ENCODE data around the gene PLCH2.

PLCH2 gene

DNA sequence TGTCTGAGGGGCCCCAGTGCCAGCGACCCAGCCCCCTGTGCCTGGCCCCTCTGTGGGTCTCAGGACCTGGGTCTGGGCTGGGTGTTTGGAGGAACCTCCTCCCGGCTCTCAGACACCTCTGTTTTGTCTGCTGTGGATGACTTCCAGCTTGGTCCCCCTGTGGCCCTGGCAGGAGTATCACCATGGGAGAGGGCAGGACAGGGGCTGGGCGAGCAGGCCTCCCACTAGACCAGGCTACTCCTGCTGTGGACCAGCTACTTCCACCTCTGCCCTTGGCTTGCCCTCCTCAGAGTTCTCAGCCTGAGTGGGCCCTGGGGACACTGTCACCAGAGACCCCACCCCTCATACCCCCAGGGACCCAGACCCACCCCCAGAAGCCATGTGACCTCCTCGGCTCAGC lies 21.8 kb downstream of the PLCH2 start:
- DNase-seq (ENCODE audit: insufficient read length, low spot score) (no peak), FAIRE-seq (no peak)

- FAIRE-seq (no peak), DNase-seq (ENCODE audit: insufficient read length, low spot score) (no peak)
These were observed 22.6 kb downstream of the PLCH2 start for GRCh38 chr1:2498648-2499047.

- FAIRE-seq (no peak), DNase-seq (ENCODE audit: insufficient read length, low spot score) (no peak)
These were observed 23.2 kb downstream of the PLCH2 start for GRCh38 chr1:2499260-2499659.

GRCh38 chr1:2499986-2500596 lies 24.0 kb downstream of the PLCH2 start:
- FAIRE-seq (no peak), DNase-seq (ENCODE audit: insufficient read length, low spot score) (no peak)

- DNase-seq (ENCODE audit: insufficient read length, low spot score) (no peak), FAIRE-seq (no peak)
These were observed 25.1 kb downstream of the PLCH2 start for GRCh38 chr1:2501041-2501819.

DNA sequence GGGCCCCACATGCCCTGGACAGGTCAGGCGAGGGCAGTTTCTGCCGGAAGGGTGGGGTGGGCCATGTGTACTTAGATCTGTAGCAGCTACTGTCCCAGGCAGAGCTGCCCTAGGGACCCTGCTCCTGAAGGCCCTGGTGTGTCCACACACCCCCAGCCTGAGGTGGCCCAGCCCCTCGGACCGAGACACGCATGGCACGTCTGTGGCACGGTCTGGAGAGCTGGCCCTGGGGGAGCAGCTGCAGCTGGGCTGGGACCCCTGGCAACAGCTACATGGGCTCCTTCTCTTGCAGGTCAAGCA lies 25.7 kb downstream of the PLCH2 start:
- DNase-seq (ENCODE audit: insufficient read length, low spot score) (no peak), FAIRE-seq (no peak)

DNA sequence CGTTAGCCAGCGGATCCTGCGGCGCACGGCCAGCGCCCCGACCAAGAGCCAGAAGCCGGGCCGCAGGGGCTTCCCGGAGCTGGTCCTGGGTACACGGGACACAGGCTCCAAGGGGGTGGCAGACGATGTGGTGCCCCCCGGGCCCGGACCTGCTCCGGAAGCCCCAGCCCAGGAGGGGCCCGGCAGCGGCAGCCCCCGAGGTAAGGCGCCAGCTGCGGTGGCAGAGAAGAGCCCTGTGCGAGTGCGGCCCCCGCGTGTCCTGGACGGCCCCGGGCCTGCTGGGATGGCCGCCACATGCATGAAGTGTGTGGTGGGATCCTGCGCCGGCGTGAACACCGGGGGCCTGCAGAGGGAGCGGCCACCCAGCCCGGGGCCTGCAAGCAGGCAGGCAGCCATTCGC lies 26.1 kb downstream of the PLCH2 start:
- FAIRE-seq (no peak), DNase-seq (ENCODE audit: insufficient read length, low spot score) (no peak)

GRCh38 chr1:2502661-2503553 lies 26.8 kb downstream of the PLCH2 start:
- FAIRE-seq (no peak), DNase-seq (ENCODE audit: insufficient read length, low spot score) (no peak)

GRCh38 chr1:2503554-2504224 lies 27.6 kb downstream of the PLCH2 start:
- FAIRE-seq: no peak
- no peak for DNase-seq (ENCODE audit: insufficient read length, low spot score)

- DNase-seq (ENCODE audit: insufficient read length, low spot score): no peak
- no peak for FAIRE-seq
These were observed 28.3 kb downstream of the PLCH2 start for GRCh38 chr1:2504225-2504948.

DNA sequence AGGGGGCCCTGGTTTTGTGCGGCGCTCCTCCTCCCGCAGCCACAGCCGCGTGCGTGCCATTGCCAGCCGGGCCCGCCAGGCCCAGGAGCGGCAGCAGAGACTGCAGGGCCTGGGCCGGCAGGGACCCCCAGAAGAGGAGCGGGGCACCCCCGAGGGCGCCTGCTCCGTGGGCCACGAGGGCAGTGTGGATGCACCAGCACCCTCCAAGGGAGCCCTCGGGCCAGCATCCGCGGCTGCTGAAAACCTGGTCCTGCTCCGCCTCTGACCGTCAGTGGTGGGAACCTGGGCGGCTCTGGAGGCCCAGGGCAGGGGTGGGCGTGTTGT lies 28.8 kb downstream of the PLCH2 start:
- DNase-seq (ENCODE audit: insufficient read length, low spot score) (no peak), FAIRE-seq (no peak)

- FAIRE-seq (no peak), DNase-seq (ENCODE audit: insufficient read length, low spot score) (no peak)
These were observed 29.4 kb downstream of the PLCH2 start for GRCh38 chr1:2505461-2505994.

- DNase-seq (ENCODE audit: insufficient read length, low spot score) (no peak), FAIRE-seq (no peak)
These were observed 30.1 kb downstream of the PLCH2 start for GRCh38 chr1:2506007-2506860.

DNA sequence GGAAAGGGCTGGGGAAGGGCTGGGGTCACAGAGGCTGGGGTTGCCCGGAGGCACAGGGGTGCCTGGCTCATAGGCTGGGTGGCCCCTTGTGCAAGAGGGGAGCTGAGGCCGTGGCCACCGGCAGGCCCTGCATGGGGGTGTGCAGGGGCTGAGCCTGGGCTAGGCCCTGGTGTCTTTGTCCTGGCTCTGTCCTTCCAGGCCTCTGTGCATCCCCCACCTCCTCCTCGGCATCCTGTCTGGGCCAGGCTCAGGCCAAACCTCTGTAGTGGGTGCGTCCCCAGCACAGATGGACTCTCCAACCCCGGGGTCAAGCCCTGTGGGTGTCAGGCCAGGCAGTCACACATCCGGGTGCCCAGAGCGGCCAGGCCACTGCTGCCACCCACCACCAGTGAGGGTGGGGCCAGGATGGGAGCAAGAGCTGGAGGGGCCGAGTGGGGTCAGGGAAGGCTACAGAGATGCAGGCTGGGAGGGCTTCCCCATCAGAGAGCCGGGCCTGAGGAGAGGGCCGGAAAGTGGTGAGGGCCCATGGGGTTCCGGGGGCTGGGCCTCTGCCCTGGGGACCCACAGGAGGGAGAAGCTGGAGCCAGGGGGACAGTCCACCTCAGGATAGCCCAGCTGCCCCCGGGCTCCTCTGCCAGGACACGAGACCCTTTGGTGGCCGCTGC lies 30.9 kb downstream of the PLCH2 start:
- DNase-seq (ENCODE audit: insufficient read length, low spot score) (no peak), FAIRE-seq (no peak)

DNA sequence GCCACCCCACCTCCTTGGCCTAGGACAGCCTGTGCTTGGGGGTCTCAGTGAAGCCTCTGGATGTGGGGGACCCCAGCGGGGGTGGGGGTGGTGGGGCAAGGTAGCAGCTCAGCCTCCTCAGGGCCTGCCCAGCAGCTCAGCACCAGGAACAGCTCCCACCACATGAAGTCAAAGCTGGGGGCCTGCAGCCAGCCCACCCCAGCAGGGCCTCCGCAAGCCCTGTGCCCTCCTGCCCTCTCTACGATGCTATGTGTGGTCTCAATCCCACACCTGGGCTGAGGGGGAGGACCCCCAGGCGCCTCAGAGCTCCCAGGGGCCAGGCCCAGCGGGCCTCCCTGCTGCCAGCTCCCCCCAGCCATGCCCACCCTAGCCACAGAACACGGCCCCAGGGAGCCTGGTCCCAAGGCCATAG lies 31.7 kb downstream of the PLCH2 start:
- DNase-seq (ENCODE audit: insufficient read length, low spot score) (no peak), FAIRE-seq (no peak)

- DNase-seq (ENCODE audit: insufficient read length, low spot score) (no peak), FAIRE-seq (no peak)
These were observed 32.1 kb downstream of the PLCH2 start for GRCh38 chr1:2508180-2508579.

DNA sequence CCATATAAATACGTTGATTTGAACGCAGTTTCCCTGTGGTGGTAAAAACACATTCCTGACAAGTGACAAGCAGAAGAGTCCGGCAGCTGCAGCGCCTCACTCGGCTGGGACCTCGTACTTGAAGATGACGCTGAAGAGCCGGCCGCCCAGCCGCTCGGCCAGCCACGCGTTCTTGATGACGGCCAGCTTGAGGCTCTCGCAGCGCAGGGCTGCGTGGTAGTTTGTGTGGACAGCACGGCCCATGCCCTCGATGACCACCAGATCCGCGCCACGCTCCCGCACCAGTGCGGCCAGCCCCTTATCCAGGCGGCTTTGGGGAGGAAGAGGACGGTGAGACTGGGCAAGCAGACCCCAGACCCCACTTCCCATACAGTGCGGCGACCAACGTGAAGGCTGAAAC lies 32.7 kb downstream of the PLCH2 start:
- FAIRE-seq (no peak), DNase-seq (ENCODE audit: insufficient read length, low spot score) (no peak)

DNA sequence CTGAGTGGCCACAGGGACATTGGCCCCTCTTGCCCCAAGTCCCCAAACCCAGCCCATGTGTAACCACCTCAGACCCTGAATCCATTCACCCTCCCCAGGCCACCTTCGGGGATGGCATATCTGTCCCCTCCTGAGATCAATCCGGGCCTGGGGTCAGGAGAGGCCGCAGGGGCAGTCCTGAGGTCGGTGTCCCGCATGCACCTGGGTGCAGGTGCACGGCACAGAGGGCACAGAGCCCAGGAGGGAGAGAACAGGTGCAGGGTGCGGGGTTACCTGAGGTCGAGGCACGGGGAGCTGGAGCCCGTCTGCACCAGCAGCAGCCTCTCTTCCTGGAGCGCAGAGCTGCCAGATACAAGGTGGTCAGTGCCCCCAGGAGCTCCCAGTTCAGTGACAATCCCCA lies 33.5 kb downstream of the PLCH2 start:
- DNase-seq (ENCODE audit: insufficient read length, low spot score) (no peak), FAIRE-seq (no peak)

All from GM19239 (cell line).